GM12874 (cell line): ENCODE results near the gene OTOF.

Experiments
- CTCF ChIP-seq: IDR thresholded peaks from 2 replicates; pipeline ENCODE4 v1.5.1; 2011; ENCODE audit warnings: low read depth, mild to moderate bottlenecking, control low read depth, low read length, moderate library complexity; ENCODE audit not compliant: insufficient read depth

OTOF gene

GRCh38 chr2:26469955-26470354 lies 8.0 kb downstream of the OTOF start:
- TF ChIP-seq CTCF: no peak

GRCh38 chr2:26469092-26469710 lies 8.7 kb downstream of the OTOF start:
- peak; percentile 64 for TF ChIP-seq CTCF

- TF ChIP-seq CTCF: no peak
Measured at GRCh38 chr2:26466662-26467310, 11.1 kb downstream of the OTOF start.

- no peak for TF ChIP-seq CTCF
Measured at GRCh38 chr2:26465981-26466471, 11.9 kb downstream of the OTOF start.

GRCh38 chr2:26465266-26465925 lies 12.5 kb downstream of the OTOF start:
- TF ChIP-seq CTCF: no peak

GRCh38 chr2:26464390-26465265 lies 13.3 kb downstream of the OTOF start:
- no peak for TF ChIP-seq CTCF
